DND-41 (cell line): ENCODE data around the gene BBS9.

Source experiments
- ATAC-seq: fragments of 200-7000 bp; cut with Tn5 transposase; 3 replicates; pipeline ENCODE4 v1.9.1; 2021; ENCODE audit warnings: low read depth; ENCODE audit not compliant: insufficient read depth
- DNase-seq: peaks from one replicate; pipeline ENCODE4 v3.0.0-alpha.2; 2020
- H2AFZ ChIP-seq: 2 replicates; pipeline ENCODE4 v1.6.0; 2012; ENCODE audit warnings: low read depth, low read length
- H3K27ac ChIP-seq: 2 replicates; pipeline ENCODE4 v1.5.1; 2012; ENCODE audit warnings: low read length, inconsistent platforms
- H3K27me3 ChIP-seq: fragments of 200-600 bp; sonication (generic); 2 replicates; pipeline ENCODE4 v1.6.0; 2012; ENCODE audit warnings: low read length, mild to moderate bottlenecking, inconsistent platforms; ENCODE audit not compliant: insufficient read depth, poor library complexity
- H3K36me3 ChIP-seq: 2 replicates; pipeline ENCODE4 v1.5.1; 2012; ENCODE audit warnings: low read length, inconsistent platforms; ENCODE audit not compliant: insufficient read depth
- H3K4me1 ChIP-seq: 2 replicates; pipeline ENCODE4 v1.5.1; 2012; ENCODE audit warnings: mild to moderate bottlenecking, low read length; ENCODE audit not compliant: insufficient read depth
- H3K4me2 ChIP-seq: 2 replicates; pipeline ENCODE4 v1.6.0; 2012; ENCODE audit warnings: mild to moderate bottlenecking, moderate library complexity, low read length, inconsistent platforms; ENCODE audit not compliant: insufficient read depth
- H3K4me3 ChIP-seq, 2 experiments: fragments of 200-600 bp in 1 of 2; shearing (Covaris generic) in 1 of 2; 2 replicates each; pipeline ENCODE4 v1.5.1; 2012 to 2016; ENCODE audit warnings: inconsistent platforms in 2 of 2, low read length in 2 of 2, mild to moderate bottlenecking in 2 of 2, low read depth in 1 of 2, moderate library complexity in 1 of 2
- H3K79me2 ChIP-seq: 2 replicates; pipeline ENCODE4 v1.6.0; 2012; ENCODE audit warnings: low read length, inconsistent platforms; ENCODE audit not compliant: insufficient read depth
- H3K9ac ChIP-seq: 2 replicates; pipeline ENCODE4 v1.6.0; 2012; ENCODE audit warnings: low read depth, mild to moderate bottlenecking, inconsistent platforms, low read length, moderate library complexity
- H3K9me3 ChIP-seq: 2 replicates; pipeline ENCODE4 v1.5.1; 2012; ENCODE audit warnings: low read length, moderate library complexity, mild to moderate bottlenecking, inconsistent platforms; ENCODE audit not compliant: insufficient read depth, severe bottlenecking
- H4K20me1 ChIP-seq: 2 replicates; pipeline ENCODE4 v1.6.0; 2012; ENCODE audit warnings: low read length; ENCODE audit not compliant: insufficient read depth
- CTCF ChIP-seq: IDR thresholded peaks from 2 replicates; pipeline ENCODE4 v1.5.1; 2012; ENCODE audit warnings: borderline replicate concordance, low read length, moderate library complexity, mild to moderate bottlenecking; ENCODE audit not compliant: poor library complexity, severe bottlenecking; ENCODE audit errors: extremely low read depth
- EZH2 ChIP-seq: IDR thresholded peaks from 3 replicates; pipeline ENCODE4 v1.6.1; 2012; ENCODE audit warnings: borderline replicate concordance, low read depth, mild to moderate bottlenecking, moderate library complexity, low read length, inconsistent platforms; ENCODE audit not compliant: severe bottlenecking

The BBS9 gene

GRCh38 chr7:33432821-33433220 lies 303.5 kb downstream of the BBS9 start:
- no peak overlapping the region for H3K4me2 ChIP-seq
- H3K79me2 ChIP-seq, result no peaks in the 10 kb centered on the region
- no peaks in the 10 kb centered on the region for H3K9me3 ChIP-seq
- no peak overlapping the region for H3K27ac ChIP-seq
- no peaks in the 10 kb centered on the region for H3K36me3 ChIP-seq
- no peak for DNase-seq
- H3K4me3 ChIP-seq, result no peak overlapping the region
- no peaks in the 10 kb centered on the region for H3K27me3 ChIP-seq
- no peaks in the 10 kb centered on the region for H3K4me1 ChIP-seq
- no peak for ATAC-seq
- H4K20me1 ChIP-seq, result no peaks in the 10 kb centered on the region
- TF ChIP-seq CTCF (no peak), EZH2 (no peak)
- no peak overlapping the region for H2AFZ ChIP-seq
- no peak overlapping the region for H3K9ac ChIP-seq

GRCh38 chr7:33433357-33433756 lies 304.0 kb downstream of the BBS9 start:
- TF ChIP-seq EZH2, result no peak
- TF ChIP-seq CTCF, result no peak
- Histone ChIP-seq H3K4me2 (no peak overlapping the region), H3K9me3 (no peaks in the 10 kb centered on the region), H3K4me3 (no peak overlapping the region), H2AFZ (no peak overlapping the region), H4K20me1 (no peaks in the 10 kb centered on the region), H3K4me1 (no peaks in the 10 kb centered on the region), H3K27me3 (no peaks in the 10 kb centered on the region), H3K27ac (no peak overlapping the region), H3K79me2 (no peaks in the 10 kb centered on the region), H3K36me3 (no peaks in the 10 kb centered on the region), H3K9ac (no peak overlapping the region)
- no peak for ATAC-seq
- no peak for DNase-seq

- H3K36me3 ChIP-seq, result no peaks in the 10 kb centered on the region
- H3K79me2 ChIP-seq, result no peaks in the 10 kb centered on the region
- no peak overlapping the region for H3K27ac ChIP-seq
- no peaks in the 10 kb centered on the region for H4K20me1 ChIP-seq
- no peaks in the 10 kb centered on the region for H3K27me3 ChIP-seq
- H3K4me2 ChIP-seq, result no peak overlapping the region
- no peak for TF ChIP-seq EZH2
- no peak for TF ChIP-seq CTCF
- no peak overlapping the region for H3K9ac ChIP-seq
- H3K4me3 ChIP-seq, result no peak overlapping the region
- ATAC-seq, result no peak
- H3K9me3 ChIP-seq, result no peaks in the 10 kb centered on the region
- no peak overlapping the region for H2AFZ ChIP-seq
- no peak for DNase-seq
- H3K4me1 ChIP-seq, result no peaks in the 10 kb centered on the region
Measured at GRCh38 chr7:33444511-33444910, 315.1 kb downstream of the BBS9 start.

- H2AFZ ChIP-seq, result no peak overlapping the region
- H3K27ac ChIP-seq, result no peak overlapping the region
- H3K9me3 ChIP-seq, result no peaks in the 10 kb centered on the region
- H3K4me1 ChIP-seq, result no peaks in the 10 kb centered on the region
- ATAC-seq (no peak), DNase-seq (no peak)
- no peaks in the 10 kb centered on the region for H4K20me1 ChIP-seq
- no peak overlapping the region for H3K4me2 ChIP-seq
- no peak overlapping the region for H3K9ac ChIP-seq
- H3K27me3 ChIP-seq, result no peaks in the 10 kb centered on the region
- no peak overlapping the region for H3K4me3 ChIP-seq
- H3K79me2 ChIP-seq, result no peaks in the 10 kb centered on the region
- no peak for TF ChIP-seq CTCF
- TF ChIP-seq EZH2, result no peak
- no peaks in the 10 kb centered on the region for H3K36me3 ChIP-seq
Measured at GRCh38 chr7:33446551-33446950, 317.2 kb downstream of the BBS9 start.
